T-helper 1 cell treated with Interleukin-12 subunit alpha and Interleukin-12 subunit beta and Interleukin-4 antibody, amounts not matched to agents 30 μg/mL and 1 μg/mL, for 36 hours (primary cell): ENCODE results near the gene EVPL.

ENCODE experiments used
- H3K27ac Mint-ChIP-seq: one replicate; pipeline ENCODE4 v1.8.0; 2021; ENCODE audit warnings: mild to moderate bottlenecking, mixed read lengths
- H3K27me3 Mint-ChIP-seq: one replicate; pipeline ENCODE4 v1.8.0; 2021; ENCODE audit warnings: low read depth, mixed read lengths
- H3K36me3 Mint-ChIP-seq: one replicate; pipeline ENCODE4 v1.8.0; 2021; ENCODE audit warnings: low read depth, mixed read lengths
- H3K4me1 Mint-ChIP-seq: one replicate; pipeline ENCODE4 v1.8.0; 2021; ENCODE audit warnings: low read depth, mixed read lengths
- H3K4me3 Mint-ChIP-seq: one replicate; pipeline ENCODE4 v1.8.0; 2021; ENCODE audit warnings: mild to moderate bottlenecking, moderate library complexity, mixed read lengths
- H3K9me3 Mint-ChIP-seq: one replicate; pipeline ENCODE4 v1.8.0; 2021; ENCODE audit warnings: mixed read lengths

Gene EVPL

GRCh38 chr17:76017481-76018339, 9.4 kb downstream of the EVPL start:
- peaks cover 2% of the 10 kb centered on the region for H3K4me1 Mint-ChIP-seq
- no peak overlapping the region for H3K4me3 Mint-ChIP-seq
- H3K9me3 Mint-ChIP-seq: no peaks in the 10 kb centered on the region
- no peaks in the 10 kb centered on the region for H3K36me3 Mint-ChIP-seq
- no peak overlapping the region for H3K27ac Mint-ChIP-seq
- peaks cover 8% of the 10 kb centered on the region for H3K27me3 Mint-ChIP-seq

GRCh38 chr17:76014925-76015261, 12.2 kb downstream of the EVPL start:
- no peak overlapping the region for H3K4me3 Mint-ChIP-seq
- H3K9me3 Mint-ChIP-seq: no peaks in the 10 kb centered on the region
- H3K27me3 Mint-ChIP-seq: peaks cover 3% of the 10 kb centered on the region
- H3K27ac Mint-ChIP-seq: no peak overlapping the region
- peaks cover 2% of the 10 kb centered on the region for H3K4me1 Mint-ChIP-seq
- H3K36me3 Mint-ChIP-seq: no peaks in the 10 kb centered on the region

GRCh38 chr17:76014100-76014924, 12.8 kb downstream of the EVPL start:
- no peaks in the 10 kb centered on the region for H3K36me3 Mint-ChIP-seq
- no peak overlapping the region for H3K27ac Mint-ChIP-seq
- no peaks in the 10 kb centered on the region for H3K27me3 Mint-ChIP-seq
- H3K4me1 Mint-ChIP-seq: peaks cover 2% of the 10 kb centered on the region
- no peak overlapping the region for H3K4me3 Mint-ChIP-seq
- H3K9me3 Mint-ChIP-seq: no peaks in the 10 kb centered on the region

GRCh38 chr17:76013377-76013932, 13.7 kb downstream of the EVPL start:
- Mint-ChIP-seq H3K4me3 (no peak overlapping the region), H3K36me3 (no peaks in the 10 kb centered on the region), H3K9me3 (no peaks in the 10 kb centered on the region), H3K27me3 (no peaks in the 10 kb centered on the region), H3K27ac (no peak overlapping the region), H3K4me1 (peaks cover 2% of the 10 kb centered on the region)

- Mint-ChIP-seq H3K9me3 (no peaks in the 10 kb centered on the region), H3K4me1 (peaks cover 2% of the 10 kb centered on the region), H3K27me3 (no peaks in the 10 kb centered on the region), H3K4me3 (no peak overlapping the region), H3K27ac (no peak overlapping the region), H3K36me3 (no peaks in the 10 kb centered on the region)
These were observed 15.2 kb downstream of the EVPL start for GRCh38 chr17:76011951-76012350.

- Mint-ChIP-seq H3K36me3 (peaks cover 2% of the 10 kb centered on the region), H3K4me1 (peaks cover 9% of the 10 kb centered on the region), H3K4me3 (no peak overlapping the region), H3K27ac (no peak overlapping the region), H3K9me3 (no peaks in the 10 kb centered on the region), H3K27me3 (no peaks in the 10 kb centered on the region)
These were observed 17.0 kb downstream of the EVPL start for GRCh38 chr17:76009969-76010661.

GRCh38 chr17:76009447-76009846, 17.7 kb downstream of the EVPL start:
- no peak overlapping the region for H3K4me3 Mint-ChIP-seq
- no peaks in the 10 kb centered on the region for H3K27me3 Mint-ChIP-seq
- peaks cover 2% of the 10 kb centered on the region for H3K36me3 Mint-ChIP-seq
- peaks cover 9% of the 10 kb centered on the region for H3K4me1 Mint-ChIP-seq
- no peak overlapping the region for H3K27ac Mint-ChIP-seq
- H3K9me3 Mint-ChIP-seq: no peaks in the 10 kb centered on the region

GRCh38 chr17:76008630-76009425, 18.3 kb downstream of the EVPL start:
- Mint-ChIP-seq H3K9me3 (no peaks in the 10 kb centered on the region), H3K36me3 (peaks cover 2% of the 10 kb centered on the region), H3K27ac (no peak overlapping the region), H3K4me3 (no peak overlapping the region), H3K27me3 (no peaks in the 10 kb centered on the region), H3K4me1 (peaks cover 7% of the 10 kb centered on the region)

GRCh38 chr17:76008208-76008607, 18.9 kb downstream of the EVPL start:
- Mint-ChIP-seq H3K4me1 (peaks cover 7% of the 10 kb centered on the region), H3K27me3 (no peaks in the 10 kb centered on the region), H3K4me3 (no peak overlapping the region), H3K9me3 (no peaks in the 10 kb centered on the region), H3K27ac (no peak overlapping the region), H3K36me3 (peaks cover 5% of the 10 kb centered on the region)

- Mint-ChIP-seq H3K27me3 (no peaks in the 10 kb centered on the region), H3K4me1 (peaks cover 7% of the 10 kb centered on the region), H3K9me3 (no peaks in the 10 kb centered on the region), H3K36me3 (peaks cover 5% of the 10 kb centered on the region), H3K27ac (no peak overlapping the region), H3K4me3 (no peak overlapping the region)
These were observed 19.3 kb downstream of the EVPL start for GRCh38 chr17:76007850-76008165.

- H3K27ac Mint-ChIP-seq: no peak overlapping the region
- no peaks in the 10 kb centered on the region for H3K9me3 Mint-ChIP-seq
- H3K4me1 Mint-ChIP-seq: peaks cover 7% of the 10 kb centered on the region
- no peaks in the 10 kb centered on the region for H3K27me3 Mint-ChIP-seq
- no peak overlapping the region for H3K4me3 Mint-ChIP-seq
- H3K36me3 Mint-ChIP-seq: peaks cover 5% of the 10 kb centered on the region
These were observed 19.8 kb downstream of the EVPL start for GRCh38 chr17:76007131-76007849.

- no peaks in the 10 kb centered on the region for H3K27me3 Mint-ChIP-seq
- peaks cover 7% of the 10 kb centered on the region for H3K4me1 Mint-ChIP-seq
- no peaks in the 10 kb centered on the region for H3K9me3 Mint-ChIP-seq
- H3K27ac Mint-ChIP-seq: no peak overlapping the region
- no peak overlapping the region for H3K4me3 Mint-ChIP-seq
- H3K36me3 Mint-ChIP-seq: peaks cover 5% of the 10 kb centered on the region
These were observed 21.6 kb downstream of the EVPL start for GRCh38 chr17:76005263-76006149.
